ENCODE results near the gene AKAP8.

DNA sequence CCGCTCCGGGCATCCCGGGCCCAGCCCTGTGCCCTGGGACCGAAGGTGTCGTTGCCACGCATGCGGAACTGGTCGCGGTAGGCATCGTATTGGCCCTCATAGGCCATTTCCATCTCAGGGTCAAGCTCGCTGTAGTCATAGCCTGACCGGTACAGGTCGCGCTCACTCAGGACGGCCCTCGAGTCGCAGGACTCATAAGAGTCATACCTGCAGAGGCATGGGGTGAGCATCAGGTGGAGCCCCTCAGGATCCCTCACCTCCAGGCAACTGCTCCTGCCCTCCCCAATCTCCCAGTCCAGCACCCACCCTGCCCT, 21.8 kb upstream of the AKAP8 start:
- TF ChIP-seq ZNF274 (IDR thresholded peaks at IDR 0.05; ENCODE audit: low read depth, low read length) (no peak), SUZ12 (IDR thresholded peaks at IDR 0.05; ENCODE audit: extremely low read depth, insufficient read depth, insufficient read length) (no peak)

All from NT2/D1 (cell line).